Measurements from ENCODE around the gene DMTF1. TPM values are rescaled to one million over a fixed set of nuclear protein-coding genes. Genes with fewer than 3 reads are reported as not detected.
A peak's percentile ranks its signal among the peaks of the same experiment; 100 is the strongest.

DMTF1 gene
- total RNA-seq, 1 donor from 2014 or later = 142 TPM

DNA sequence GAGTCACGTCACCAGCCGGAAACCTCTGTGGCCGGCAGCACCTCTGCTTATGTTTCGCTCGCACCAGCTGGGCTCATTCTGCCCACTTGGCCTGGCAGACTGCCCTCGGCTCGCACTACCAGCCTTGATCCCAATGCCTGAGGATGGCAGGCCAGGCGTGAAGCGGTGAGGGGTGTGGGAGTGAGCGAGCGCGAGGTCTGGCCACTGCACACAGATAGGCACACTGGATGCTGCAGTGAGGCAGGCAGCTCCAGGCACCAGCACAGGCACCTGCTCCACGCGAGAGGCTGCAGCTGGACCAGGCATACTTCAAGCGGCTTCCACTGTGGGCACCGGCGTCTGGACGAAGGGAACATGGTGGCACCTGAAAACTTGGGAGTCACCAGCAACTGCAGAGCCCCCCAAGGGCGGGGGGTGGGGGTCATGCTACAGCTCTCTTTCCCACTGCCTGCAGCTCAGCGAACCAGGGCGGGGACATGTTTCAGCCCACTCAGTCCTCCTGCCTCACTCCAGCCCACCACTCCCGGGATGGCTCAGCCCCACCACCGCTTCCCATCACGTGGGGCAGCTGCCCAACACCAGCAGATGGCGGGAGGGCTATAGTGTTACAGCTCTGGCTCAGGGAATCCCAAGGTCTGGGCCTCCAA, 5.4 kb upstream of the DMTF1 start:
- DNase-seq = peak; percentile 57

- DNase-seq = no peak
These were observed 4.8 kb upstream of the DMTF1 start for GRCh38 chr7:87147500-87147899.

GRCh38 chr7:87148332-87148955, 3.8 kb upstream of the DMTF1 start:
- DNase-seq = peak; percentile 25

DNA sequence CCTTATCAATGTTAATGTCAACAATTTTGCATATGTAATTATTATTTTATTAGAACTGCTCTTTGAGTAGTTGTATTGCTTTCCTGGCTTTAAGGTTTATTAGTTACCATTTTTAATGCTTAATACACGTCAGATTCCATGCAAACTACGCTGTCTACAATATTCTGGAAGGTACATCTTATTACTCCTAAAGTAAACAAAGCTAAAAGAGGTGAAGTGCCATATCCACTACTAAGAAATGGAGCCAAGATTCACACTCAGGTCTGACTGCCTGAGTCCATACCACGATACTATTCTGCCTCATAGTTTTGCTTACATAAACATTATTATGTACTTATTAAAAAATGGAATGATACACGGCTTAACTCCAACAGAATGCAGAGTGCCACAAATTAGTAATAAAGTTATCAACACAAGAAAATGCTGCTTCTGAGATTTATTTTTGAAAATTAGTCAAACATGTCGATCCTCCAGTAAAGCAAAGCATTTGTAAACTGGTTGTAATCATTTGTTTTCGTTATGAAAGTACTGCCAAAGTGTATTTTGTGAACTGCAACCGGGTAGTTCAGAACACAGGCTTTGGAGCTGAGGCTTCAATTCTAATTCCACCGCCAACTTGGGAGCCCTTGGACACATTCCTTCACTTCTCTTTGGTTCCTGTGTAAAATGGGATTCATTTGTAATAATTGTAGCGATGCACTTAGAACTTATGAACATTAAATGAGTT, 1.1 kb upstream of the DMTF1 start:
- no peak for DNase-seq

- no peak for DNase-seq
These were observed 533 bp upstream of the DMTF1 start for GRCh38 chr7:87151729-87152111.

- DNase-seq = peak; percentile 63
These were observed 816 bp downstream of the DMTF1 start for GRCh38 chr7:87152897-87153641.

DNA sequence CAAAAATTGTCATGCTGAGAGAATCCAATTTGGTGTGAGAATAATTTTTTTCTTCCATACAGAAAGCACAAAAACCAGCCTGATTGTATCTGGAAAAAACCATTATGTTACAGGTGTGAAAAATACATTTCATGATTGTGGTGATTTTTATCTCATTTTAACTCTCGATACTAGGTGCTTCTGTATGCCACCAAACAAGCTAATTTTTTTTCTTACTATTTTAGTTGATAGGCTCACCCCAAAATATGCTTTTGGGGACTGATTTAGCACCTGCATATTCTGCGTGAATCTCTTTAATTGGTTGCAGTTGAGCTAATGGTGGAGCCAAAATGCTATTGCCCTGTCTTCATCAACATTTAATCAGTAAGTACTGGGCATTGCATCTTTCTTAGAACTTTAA, 1.9 kb downstream of the DMTF1 start:
- DNase-seq = no peak

- DNase-seq = no peak
These were observed 2.3 kb downstream of the DMTF1 start for GRCh38 chr7:87154569-87154968.

GRCh38 chr7:87155788-87156187, 3.5 kb downstream of the DMTF1 start:
- no peak for DNase-seq

DNA sequence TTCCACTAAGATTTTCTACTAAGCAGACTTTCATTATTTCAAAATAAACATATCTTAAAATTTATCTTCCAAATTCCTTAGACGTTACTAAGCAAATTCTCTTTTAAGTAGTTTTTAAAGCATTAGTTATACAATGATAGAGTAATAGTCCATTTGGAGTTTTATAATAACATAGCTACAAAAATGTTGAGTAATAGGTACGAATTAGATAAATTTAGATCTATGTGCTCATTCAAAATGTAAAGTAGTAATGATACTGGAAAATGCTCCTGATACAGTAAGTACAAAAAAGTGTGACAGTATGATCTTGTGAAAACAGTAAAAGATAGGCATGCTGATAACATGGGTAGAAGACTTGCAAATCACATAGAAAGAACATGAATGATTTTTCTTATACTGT, 4.5 kb downstream of the DMTF1 start:
- no peak for DNase-seq

GRCh38 chr7:87159538-87159937, 7.3 kb downstream of the DMTF1 start:
- no peak for DNase-seq

DNA sequence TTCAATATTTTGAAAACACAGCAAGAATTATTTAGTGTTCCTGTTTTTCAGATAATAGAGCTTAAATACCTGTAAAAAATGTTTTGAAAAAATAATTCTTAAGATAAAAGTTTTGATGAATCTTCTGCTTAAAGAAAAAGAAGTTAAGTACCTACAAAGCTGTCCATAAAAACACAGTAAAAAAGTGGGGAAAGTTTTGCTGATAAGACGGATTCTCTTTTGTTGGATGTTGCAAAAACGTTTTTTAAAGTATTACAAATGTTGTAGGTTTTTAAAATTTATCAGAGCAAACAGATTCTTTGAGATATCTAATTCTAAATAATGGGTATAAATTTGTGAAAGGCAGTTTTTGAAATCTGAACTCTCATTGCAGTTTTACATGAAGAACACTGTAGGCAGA, 12.2 kb downstream of the DMTF1 start:
- DNase-seq = no peak

DNA sequence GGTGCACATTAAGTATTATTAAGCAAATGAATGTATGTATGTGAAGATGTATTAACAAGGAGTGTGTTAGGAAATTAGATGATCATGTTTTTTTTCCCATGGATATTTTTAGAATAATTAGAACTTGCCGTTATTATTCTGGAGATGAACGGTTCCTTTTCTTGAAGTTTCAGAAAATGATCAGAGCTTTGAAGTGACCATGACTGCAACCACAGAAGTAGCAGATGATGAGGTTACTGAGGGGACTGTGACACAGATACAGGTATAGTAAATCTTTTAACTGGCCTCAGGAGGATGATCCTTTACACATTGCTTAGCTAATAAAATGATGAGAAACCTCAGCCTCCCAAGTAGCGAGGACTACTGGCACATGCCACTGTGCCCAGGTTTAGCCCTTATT, 18.6 kb downstream of the DMTF1 start:
- DNase-seq = no peak

- DNase-seq = no peak
These were observed 19.2 kb downstream of the DMTF1 start for GRCh38 chr7:87171282-87171934.

- no peak for DNase-seq
These were observed 21.2 kb downstream of the DMTF1 start for GRCh38 chr7:87173471-87173870.

DNA sequence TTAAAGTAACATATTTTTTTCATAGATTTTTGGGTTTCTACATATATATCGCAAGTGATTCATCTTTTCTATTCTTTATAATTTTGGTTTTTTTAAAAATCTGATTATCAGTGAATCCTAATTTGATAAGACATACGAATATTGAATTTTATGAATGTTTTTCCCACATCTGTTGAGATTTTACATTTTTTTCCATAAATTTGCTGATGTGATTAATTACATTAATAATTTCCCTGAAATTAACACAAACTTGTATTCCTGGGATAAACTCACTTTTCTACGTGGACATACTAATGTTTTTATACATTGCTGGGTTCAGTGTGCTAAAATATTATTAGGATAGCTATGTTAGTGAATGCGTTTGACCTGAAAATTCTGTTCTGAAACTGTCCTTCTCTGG, 26.1 kb downstream of the DMTF1 start:
- no peak for DNase-seq

GRCh38 chr7:87179180-87179579, 26.9 kb downstream of the DMTF1 start:
- DNase-seq = no peak

- DNase-seq = no peak
These were observed 34.9 kb downstream of the DMTF1 start for GRCh38 chr7:87187120-87187519.

DNA sequence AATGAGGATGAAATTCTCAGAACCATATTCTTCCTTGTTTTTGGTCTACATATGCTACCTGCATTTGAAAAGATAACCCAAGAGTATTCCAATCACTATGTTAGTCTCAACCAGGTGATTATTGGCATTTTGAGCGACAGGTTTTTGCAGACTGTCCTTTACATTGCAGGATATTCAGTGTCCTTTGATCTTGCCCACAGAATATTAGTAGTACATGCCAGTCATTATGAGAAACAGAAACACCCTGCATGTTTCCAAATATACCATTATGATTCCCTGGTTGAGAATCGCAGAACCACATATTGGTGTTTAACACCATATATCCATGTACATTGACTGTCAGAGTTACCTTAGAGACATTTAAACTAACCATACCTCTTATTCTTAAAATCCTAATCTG, 36.7 kb downstream of the DMTF1 start:
- DNase-seq = no peak

DNA sequence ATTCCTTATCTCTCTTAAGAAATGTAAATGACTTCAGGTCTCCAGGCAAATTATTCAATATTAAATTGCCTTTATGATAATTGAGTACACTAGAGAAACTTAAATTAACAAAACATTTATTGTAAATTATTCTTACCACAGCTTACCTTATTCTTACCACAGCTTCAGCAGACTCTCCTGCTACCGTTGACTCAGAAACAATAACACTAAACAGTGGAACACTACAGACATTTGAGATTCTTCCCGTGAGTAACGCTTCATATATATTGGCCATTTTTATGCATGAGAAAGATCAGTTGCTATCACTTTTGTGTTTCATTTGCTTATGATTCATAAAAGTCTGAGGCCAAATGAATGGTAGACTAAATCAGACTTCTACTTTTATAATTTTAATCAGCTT, 38.5 kb downstream of the DMTF1 start:
- DNase-seq = no peak

DNA sequence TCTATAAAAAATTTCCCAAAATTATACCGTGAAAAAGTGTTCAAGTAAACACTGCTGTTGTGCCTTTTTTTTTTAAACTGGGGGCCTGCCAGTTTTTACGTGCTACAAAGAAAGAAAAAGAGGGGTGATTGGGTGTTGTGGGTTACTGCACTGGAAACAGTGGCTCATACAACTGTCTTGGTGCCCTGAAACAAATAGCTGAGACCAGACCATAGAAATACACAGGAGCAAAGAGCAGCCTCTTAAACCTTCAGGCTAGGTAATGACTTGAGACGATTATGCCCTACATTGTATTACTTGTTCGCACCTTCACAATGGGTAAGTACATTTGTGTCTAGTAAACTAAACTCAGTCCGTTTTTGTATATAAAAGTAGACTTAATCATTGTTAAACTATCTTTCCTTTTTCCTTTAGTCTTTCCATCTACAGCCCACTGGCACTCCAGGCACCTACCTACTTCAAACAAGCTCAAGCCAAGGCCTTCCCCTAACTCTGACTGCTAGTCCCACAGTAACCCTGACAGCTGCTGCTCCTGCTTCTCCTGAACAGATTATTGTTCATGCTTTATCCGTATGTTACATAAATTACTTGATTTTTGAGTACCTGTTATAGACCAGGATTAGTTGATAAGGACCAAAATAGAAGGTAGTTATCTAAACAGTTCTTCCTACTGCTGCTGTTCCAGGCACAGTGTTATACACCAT, 40.7 kb downstream of the DMTF1 start:
- no peak for DNase-seq

DNA sequence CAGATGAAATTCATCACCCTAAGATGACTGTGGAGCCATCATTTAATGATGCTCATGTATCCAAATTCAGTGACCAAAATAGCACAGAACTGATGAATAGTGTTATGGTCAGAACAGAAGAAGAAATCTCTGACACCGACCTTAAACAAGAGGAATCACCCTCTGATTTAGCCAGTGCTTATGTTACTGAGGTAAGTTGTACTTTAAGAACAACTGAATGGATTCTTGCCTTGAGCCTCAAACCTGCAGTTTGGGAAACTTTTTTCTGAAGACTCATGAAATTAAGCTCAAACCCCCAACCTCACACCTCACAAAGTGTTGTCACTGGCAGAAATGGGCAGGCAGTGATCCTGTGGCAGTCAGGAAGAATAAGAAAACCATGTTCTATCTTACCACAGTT, 41.7 kb downstream of the DMTF1 start:
- DNase-seq = no peak

All from tongue (tissue), 2 donors.